Measurements from ENCODE around the gene SLC13A5.
"Not testable (repeated sequence)": the region's sequence is repeated elsewhere in the genome, so short reads cannot be mapped to it uniquely, and the experiment has no call there.

The SLC13A5 gene

GRCh38 chr17:6711081-6711674 is 2.0 kb downstream of the SLC13A5 start:
- no peak for DNase-seq (ENCODE audit: low read depth in 2 of 2)

- no peak for DNase-seq (ENCODE audit: low read depth in 2 of 2)
Observed at GRCh38 chr17:6710317-6710716, 2.9 kb downstream of the SLC13A5 start.

DNA sequence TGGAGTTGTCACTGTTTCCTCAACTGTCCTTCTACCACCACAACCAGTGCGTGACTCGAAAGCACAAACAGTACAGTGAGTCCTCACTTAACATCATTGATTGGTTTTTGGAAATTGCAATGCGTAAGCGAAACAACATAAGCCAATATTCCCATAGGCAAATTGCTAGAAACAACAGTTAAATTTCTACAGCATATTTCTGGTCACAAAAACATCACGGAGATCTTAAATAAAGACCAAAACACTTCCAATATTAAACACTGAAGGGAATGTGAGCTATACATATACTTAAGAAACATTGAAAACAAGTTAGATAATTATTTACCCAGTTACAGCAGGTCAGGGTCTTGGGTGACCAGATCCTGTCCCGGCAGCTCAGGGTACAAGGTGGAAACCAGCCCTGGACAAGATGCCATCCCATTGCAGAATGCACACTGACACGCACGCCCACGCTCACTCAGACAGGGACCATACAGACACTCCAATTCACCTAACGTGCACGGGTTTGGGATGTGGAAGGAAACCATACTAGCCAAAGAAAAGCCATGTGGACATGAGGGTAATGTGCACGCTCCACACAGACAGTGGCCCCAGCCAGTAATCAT is 4.7 kb downstream of the SLC13A5 start:
- DNase-seq (ENCODE audit: low read depth in 2 of 2) = no peak

DNA sequence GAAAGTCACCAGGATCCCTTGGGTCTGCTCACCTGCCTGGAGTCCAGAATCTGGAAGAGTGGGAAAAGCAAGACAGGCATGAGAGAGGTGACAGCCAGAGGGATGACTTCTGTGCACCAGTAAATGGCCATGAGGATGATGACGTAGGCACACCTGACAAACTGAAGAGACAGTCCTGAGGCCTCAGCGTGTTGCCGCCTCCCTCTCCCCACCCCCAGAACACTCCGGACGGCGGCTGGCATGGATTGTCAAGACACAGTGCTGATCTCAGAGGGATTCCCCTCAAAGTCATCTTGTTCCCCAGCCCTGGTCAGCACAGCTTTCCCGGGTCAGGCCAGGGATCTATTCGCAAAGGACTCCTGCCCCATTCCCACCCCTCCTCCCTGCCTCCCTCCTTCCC is 6.2 kb downstream of the SLC13A5 start:
- no peak for DNase-seq (ENCODE audit: low read depth in 2 of 2)

DNA sequence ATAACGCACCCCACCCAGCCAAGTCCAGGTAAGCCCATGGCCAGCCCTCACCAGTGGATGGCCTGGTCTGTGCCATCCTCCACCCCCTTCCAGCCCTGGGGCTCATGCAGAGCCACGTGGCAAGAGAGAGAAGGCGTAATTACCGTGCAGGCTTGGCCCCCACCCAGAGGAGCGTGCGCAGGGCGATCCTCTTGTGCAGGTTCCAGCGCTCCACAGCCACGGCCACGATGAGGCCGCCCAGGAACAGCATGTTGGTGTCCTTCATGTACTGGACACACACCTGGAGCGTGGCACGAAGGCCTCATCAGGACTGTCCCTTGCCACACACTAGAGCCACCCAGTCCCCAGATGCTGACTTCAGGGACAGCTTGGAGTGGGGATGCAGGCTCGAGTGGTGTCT is 6.7 kb downstream of the SLC13A5 start:
- no peak for DNase-seq (ENCODE audit: low read depth in 2 of 2)

DNA sequence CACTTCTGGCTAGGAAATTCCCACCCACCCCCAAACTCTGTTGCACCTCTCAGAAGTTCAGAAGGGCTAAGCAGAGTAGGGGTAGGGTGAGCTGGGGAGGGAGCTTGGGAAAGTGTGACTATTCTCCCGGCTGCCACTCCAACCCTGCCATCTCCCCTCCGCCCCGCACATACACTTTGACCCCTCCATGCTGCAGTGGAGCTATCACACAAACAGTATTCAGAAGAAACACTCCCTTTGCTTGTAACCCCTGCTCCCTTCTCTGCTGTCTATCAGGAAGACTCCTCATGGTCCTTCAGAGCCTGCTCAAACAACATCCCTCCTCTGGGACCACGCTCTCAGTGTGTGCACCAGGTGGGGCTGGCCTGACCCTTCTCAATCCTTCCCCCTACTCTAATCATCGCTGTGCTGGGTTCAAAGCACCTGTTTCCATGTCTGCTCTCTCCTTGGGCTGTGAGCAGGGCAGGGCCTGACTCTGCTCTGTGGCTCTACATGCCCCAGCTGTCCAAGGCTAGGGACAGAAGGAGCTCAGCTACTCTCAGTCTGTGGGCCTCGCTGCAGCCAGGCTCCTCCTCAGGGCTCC is 8.6 kb downstream of the SLC13A5 start:
- DNase-seq (ENCODE audit: low read depth in 2 of 2) = no peak

- DNase-seq (ENCODE audit: low read depth in 2 of 2) = no peak
Observed at GRCh38 chr17:6703751-6704150, 9.4 kb downstream of the SLC13A5 start.

- DNase-seq (ENCODE audit: low read depth in 2 of 2) = no peak
Observed at GRCh38 chr17:6702567-6703215, 10.5 kb downstream of the SLC13A5 start.

DNA sequence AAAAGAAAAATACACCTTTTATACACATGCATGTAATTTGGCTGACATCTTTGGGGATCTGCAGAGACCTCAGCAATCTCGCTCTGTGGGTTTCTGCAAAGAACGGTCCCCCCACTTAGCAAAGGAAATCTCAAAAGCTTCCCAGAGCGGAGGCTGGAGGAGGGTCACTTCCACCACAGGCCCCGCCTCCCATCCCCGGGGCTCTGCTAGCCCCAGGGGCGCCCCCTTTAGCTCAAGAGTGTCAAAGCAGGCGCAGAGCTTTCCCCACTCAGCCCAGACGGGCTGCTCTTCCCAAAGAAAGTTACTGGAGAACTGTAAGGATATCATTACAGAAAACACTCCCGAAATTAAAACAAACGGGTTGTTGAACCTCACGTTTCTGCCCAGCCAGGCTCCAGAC is 11.4 kb downstream of the SLC13A5 start:
- peak; percentile 37 to 38 for DNase-seq (ENCODE audit: low read depth in 2 of 2)

DNA sequence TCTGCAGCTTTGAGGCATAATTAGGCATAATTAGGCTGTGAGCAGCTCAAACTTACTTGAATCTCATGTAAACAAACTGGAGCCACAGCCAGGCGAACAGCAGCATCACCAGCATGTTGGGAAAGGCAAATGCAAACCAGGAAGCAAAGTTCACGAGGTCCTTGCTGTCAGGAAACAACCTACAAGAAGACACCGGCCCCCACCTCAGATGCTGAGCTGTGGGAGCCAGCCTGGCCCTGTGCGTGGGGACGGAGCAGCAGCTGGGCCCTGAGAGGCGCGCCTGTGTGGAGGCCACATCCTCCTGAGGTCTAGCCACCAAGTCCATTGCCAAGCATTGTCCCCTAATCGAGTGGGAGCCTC is 12.2 kb downstream of the SLC13A5 start:
- no peak for DNase-seq (ENCODE audit: low read depth in 2 of 2)

GRCh38 chr17:6699997-6700947 is 12.9 kb downstream of the SLC13A5 start:
- no peak for DNase-seq (ENCODE audit: low read depth in 2 of 2)

- no peak for DNase-seq (ENCODE audit: low read depth in 2 of 2)
Observed at GRCh38 chr17:6698004-6698403, 15.2 kb downstream of the SLC13A5 start.

- no peak for DNase-seq (ENCODE audit: low read depth in 2 of 2)
Observed at GRCh38 chr17:6696906-6697305, 16.3 kb downstream of the SLC13A5 start.

- no peak for DNase-seq (ENCODE audit: low read depth in 2 of 2)
Observed at GRCh38 chr17:6695565-6695964, 17.6 kb downstream of the SLC13A5 start.

DNA sequence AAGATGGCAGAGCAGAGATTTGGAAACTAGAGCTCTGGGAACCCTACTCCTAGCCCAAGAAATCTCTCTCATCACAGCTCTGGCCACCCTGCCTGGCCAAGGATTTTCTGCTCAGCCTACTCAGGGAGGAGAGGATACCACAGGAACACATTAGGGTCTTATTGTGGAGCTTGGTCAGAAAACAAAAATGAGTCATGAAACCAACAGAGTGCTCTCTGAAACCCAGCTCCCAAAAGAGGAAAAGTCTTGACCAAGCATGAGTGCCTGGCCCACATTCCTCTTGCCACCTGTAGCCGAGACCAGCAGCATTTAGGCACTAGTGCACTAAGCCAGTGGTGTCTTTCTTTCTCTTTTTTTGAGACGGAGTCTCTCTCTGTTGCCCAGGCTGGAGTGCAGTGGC is 18.1 kb downstream of the SLC13A5 start:
- no peak for DNase-seq (ENCODE audit: low read depth in 2 of 2)

DNA sequence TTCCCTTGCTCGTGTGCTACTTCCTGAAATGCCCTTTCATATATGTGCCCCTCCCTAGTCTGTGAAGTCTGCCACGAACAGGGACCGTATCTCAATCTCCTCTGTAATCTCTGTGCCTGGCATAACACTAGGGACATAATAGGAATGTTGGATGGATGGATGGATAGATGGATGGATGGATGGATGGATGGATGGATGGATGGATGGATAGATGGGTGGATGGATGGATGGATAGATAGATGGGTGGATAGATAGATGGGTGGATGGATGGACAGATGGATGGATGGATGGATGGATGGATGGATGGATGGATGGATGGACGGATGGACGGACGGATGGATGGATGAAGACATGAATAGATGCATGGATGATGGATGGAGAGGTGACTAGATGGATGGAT is 21.2 kb downstream of the SLC13A5 start:
- not testable (repeated sequence) for DNase-seq (ENCODE audit: low read depth in 2 of 2)

GRCh38 chr17:6691546-6691945 is 21.6 kb downstream of the SLC13A5 start:
- no peak for DNase-seq (ENCODE audit: low read depth in 2 of 2)

DNA sequence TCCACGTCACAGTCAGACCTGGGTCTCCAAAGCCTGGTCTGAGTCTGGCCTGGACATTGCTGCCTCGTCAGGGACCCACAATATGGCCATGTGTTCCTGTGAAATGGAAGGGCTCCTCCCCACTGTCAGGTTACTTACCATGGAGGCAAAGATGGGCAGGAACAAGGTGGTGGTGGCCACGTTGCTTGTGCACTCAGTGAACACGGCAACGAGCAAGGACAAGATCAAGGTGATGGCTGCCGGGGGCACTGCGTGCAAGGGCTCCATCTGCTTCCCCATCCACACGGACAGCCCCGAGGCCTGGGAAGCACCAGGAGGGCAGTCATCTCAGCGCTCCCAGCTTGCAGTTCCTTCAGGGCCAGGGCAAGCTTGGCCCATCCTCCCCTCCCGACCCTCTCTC is 22.5 kb downstream of the SLC13A5 start:
- DNase-seq (ENCODE audit: low read depth in 2 of 2) = no peak

DNA sequence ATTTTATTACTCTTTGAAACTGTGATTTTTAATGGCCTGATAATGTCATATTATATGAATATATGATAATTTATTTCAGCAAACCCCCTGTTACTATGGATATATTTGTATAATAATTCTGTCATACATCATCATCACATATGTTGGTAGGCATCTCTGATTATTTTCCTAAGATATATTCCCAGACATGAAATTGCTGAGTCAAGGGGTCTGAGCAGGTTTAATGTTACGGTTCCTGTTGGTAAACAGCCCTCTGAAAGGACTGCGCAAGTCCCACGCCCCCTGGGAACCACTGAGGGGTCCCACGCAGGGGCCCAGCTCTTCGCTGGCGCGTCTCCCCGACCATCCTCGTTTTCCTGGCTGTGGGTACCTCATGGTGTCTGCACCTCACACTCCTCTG is 24.2 kb downstream of the SLC13A5 start:
- no peak for DNase-seq (ENCODE audit: low read depth in 2 of 2)

DNA sequence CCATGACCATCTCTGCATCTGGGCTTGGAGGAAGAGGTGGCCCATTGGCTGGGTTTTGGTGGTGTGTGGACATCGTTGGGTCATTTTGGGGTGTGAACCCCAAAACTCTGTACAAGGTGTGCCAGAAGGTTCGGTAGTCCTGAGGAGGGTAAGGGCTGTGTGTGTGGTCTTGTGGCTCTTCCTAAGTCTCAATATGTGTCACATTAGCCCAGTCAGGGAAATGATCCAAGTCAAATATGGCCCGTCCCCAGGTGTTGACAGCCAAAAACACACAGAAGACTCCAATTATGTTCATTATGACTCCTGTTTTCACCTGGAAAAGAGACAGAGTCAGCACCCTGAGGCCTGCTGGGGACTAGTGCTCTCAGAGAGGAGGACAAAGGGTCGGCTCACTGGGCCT is 27.1 kb downstream of the SLC13A5 start:
- DNase-seq (ENCODE audit: low read depth in 2 of 2) = no peak

GRCh38 chr17:6684881-6685767 is 28.0 kb downstream of the SLC13A5 start:
- DNase-seq (ENCODE audit: low read depth in 2 of 2) = no peak
